Activated CD4-positive, CD25-positive, alpha-beta regulatory T cell treated with anti-CD3 and anti-CD28 coated beads, Interleukin-2, amount 50 U/mL, for 72 hours (primary cell): Measurements from ENCODE around the gene PSMD9.

Source experiments
- DNase-seq: peaks from one replicate; pipeline ENCODE4 v3.0.0; 2021

Gene PSMD9

DNA sequence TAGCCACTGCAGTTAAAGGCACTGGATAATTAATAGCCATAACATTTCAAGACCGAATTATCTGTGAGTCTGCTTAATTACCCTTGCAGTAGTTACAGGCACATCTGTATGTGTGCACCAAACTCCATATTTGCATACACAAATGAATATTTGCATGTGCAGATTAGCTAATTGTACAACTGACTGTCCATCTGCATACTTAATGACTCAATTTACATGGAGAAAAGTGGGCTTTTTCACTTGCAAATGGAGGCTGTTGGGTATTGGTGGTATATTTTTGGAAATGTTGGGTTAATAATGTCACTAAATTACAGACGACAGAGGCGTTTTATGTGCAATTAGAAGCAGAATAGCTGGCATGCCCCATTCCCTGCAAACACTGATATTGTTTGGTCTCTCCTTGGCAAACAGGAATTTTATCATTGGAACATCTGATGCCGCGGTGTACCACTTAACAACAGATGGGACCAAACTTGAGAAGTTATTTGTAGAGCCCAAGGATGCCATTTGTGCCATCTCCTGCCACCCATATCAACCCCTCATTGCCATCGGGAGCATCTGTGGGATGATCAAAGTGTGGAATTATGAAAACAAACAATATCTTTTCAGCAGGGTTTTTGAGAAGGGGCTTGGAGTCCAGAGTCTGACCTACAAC is 69.4 kb downstream of the PSMD9 start:
- no peak for DNase-seq

DNA sequence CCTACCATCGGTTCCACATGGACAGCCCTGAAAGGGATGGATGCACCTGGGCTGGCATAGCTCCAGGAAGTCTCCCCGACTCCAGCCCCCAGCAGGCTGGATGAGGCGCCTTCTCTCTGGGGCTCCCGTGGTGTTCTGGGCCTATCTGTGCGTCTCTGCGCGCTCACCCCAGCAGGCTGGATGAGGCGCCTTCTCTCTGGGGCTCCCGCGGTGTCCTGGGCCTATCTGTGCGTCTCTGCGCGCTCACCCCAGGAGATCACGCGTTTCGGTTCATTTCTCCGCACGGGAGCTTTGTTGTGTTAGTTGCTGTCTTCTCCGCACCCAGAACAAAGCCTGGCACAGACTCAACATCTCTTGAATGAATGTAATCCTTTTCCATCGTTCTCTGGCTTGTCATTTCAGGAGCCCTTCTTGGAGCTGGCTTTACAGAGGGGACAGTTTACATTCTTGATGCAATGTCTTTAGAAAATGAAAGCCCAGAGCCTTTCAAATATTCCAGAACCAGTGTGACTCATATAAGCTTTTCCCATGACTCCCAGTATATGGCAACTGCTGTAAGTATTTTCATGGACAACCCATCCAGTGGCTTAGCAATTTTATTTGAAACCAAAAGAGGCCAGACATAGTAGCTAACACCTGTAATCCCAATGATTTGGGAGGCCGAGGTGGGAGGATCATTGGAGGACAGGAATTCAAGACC is 70.1 kb downstream of the PSMD9 start:
- DNase-seq, result no peak

DNA sequence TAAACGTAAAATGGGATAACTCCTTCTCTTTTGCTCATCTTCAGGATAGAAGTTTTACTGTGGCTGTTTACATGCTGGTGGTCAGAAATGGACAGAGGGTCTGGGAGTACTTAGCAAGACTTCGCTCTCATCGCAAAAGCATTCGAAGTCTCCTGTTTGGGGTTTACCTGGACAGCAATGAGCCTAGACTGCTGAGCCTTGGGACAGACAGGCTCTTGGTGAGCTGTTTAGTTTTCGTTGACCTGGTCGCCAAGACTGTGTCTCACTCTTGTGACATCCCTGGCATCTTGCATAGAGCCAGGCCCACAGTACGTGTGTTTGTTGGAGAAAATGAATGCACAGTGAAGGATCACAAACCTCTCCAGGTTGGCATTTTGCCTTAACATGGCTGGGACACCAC is 72.0 kb downstream of the PSMD9 start:
- no peak for DNase-seq

DNA sequence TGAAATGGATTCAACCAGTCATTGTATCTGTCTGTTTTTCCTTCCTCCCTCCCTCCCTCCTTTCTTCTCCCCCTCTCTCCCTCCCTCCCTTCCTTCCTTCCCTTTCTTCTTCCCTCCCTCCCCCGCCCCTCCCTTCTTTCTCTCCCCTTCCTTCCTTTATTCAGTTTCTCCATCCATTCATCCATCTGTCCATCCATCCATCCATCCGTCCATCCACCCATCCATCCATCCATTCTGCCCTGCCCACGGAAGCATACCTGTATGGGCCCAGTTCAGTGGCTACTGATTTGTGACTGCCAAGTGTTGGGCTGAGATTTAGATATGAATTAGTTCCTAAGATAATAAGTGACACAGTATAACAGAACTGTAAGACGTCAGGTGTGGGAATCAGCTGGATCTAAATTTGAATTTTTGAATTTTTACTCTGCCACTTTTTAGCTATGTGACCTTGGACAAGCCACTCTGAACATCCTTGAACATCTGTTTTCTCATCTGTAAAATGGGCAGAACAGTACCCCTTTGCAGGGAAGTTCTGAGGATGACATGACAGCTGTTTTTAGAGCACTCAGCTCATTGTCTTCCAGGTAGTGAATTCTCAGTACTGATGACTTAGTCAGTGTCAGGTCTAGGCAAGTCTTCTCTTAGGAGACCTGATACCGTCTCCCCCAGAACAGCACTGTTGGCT is 72.7 kb downstream of the PSMD9 start:
- no peak for DNase-seq

DNA sequence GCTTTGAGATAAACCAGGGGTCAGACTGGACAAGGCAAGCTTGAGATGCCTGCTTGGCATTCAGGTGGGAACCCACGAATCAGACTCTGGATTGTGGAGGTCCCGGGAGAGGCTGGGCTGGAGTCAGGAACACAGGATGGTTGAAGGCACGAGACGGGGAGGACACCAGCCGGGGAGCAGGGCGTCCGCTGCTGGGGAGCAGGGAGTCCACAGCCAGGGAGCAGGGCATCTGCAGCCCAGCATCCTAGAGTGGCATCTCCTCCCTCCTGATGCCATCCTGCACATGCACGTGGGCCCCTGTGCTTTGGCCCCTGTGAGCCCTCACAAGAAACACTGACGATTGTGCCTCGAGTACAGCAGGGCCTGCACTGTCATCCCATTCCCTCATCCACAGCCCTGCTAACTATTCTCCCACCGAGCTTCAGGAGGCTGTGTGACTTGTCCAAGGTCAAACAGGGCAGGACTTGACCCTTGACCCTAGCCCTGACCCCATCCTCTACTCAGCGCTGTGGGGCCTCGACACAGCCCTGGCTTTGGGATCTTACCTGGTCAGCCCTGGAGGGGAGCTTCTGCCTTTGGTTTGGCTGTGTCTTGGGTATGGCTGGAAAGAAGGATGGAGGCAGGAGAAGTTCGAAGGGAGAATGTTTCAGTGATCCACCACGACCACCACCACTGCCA is 74.9 kb downstream of the PSMD9 start:
- DNase-seq, result no peak

DNA sequence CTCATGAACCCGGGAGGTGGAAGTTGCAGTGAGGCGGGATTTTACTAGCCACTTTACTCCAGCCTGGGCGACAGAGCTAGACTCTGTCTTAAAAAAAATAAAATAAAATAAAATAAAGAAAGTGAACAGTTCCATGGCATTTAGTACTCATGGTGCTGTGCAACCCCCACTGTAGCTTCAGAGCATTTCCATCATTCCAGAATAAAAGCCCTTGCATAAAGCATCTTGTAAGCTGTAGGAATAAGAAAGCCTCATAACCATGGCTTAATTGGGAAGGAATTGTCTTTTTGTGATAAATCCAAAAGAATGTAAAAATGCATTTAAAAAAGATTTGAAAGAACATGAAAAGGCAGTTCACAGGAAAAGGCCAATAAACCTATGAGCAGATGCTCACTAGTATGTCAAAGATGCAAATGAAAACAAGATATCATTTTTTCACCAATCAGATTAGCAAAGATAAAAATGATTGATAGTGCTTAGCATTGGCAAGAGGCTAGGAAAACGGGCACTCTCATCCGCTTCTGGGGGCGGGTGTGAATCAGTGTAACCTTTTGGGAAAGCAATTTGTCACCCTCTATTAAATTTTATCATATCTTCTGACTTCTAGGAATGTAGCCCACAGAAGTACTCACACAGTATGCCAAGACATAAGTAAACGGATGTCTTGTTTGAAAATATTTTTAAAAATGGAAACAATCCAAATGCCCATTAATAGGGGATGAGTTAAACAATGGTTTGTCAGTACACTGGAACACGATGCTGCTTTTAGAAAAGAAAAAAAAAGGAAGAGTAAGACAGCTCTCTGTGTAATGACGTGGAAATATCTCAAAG is 76.4 kb downstream of the PSMD9 start:
- DNase-seq, result no peak

DNA sequence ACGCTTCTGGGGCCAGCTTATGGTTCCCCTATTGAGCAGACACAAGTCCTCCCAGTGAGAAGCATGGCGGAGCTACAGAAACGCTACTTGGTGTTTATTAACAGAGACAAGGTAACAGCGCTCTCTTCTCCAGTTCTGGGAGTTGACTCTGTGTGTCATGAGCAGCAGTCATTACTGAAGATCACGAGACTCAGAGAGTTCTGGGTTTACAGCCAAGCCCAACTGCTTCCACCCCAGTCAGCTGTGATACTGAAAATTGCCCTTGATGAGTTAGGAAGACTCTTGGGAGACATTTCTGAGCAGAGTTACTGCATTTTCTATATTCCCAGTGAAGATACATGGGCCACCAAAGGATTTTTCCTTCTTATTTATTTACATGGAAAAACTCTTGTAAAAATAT is 78.4 kb downstream of the PSMD9 start:
- no peak for DNase-seq
